ENCODE measurements around the gene FNDC10.

The FNDC10 gene

DNA sequence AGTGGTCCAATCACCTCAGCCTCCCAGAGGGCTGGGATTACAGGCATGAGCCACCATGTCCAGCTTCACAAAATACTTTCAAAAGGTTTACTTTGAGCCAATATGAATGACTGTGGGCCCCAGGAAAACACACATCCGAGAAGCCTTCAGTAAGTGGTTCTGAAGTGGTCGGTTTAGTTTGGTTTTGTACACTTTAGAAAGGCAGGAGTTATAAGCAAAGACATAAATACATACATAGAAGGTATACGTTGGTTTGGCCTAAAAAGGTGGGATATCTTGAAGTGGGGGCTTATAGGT is 12.1 kb upstream of the FNDC10 start:
- peaks cover 28% of the 10 kb centered on the region for H3K4me1 Mint-ChIP-seq
- H3K27ac Mint-ChIP-seq = peak overlapping the region; percentile 57
- H3K27me3 Mint-ChIP-seq = no peaks in the 10 kb centered on the region
- no peaks in the 10 kb centered on the region for H3K9me3 Mint-ChIP-seq
- H3K4me3 Mint-ChIP-seq = no peak overlapping the region
- H3K36me3 Mint-ChIP-seq = no peaks in the 10 kb centered on the region

DNA sequence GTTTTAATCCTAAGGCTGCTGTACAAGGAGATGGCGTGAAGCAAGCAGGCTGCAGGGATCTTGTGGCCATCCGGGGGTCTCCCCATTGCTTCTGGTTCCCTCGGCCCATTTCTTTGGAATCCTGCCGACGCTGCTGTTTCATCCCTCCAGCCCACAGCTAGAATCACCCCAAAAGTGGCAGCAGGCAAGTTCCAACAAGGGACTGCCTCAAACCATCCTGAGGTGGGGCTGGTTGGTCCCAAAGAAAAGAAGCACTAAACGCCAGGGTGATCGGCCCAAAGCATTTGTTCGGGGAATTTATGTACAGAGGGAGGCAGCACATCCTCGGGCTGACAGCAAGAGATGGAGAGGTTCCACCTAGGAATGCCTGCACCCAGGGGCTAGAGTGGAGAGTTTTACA is 10.9 kb upstream of the FNDC10 start:
- H3K36me3 Mint-ChIP-seq = no peaks in the 10 kb centered on the region
- H3K4me1 Mint-ChIP-seq = peaks cover 27% of the 10 kb centered on the region
- no peak overlapping the region for H3K4me3 Mint-ChIP-seq
- no peaks in the 10 kb centered on the region for H3K9me3 Mint-ChIP-seq
- H3K27me3 Mint-ChIP-seq = no peaks in the 10 kb centered on the region
- H3K27ac Mint-ChIP-seq = no peak overlapping the region

DNA sequence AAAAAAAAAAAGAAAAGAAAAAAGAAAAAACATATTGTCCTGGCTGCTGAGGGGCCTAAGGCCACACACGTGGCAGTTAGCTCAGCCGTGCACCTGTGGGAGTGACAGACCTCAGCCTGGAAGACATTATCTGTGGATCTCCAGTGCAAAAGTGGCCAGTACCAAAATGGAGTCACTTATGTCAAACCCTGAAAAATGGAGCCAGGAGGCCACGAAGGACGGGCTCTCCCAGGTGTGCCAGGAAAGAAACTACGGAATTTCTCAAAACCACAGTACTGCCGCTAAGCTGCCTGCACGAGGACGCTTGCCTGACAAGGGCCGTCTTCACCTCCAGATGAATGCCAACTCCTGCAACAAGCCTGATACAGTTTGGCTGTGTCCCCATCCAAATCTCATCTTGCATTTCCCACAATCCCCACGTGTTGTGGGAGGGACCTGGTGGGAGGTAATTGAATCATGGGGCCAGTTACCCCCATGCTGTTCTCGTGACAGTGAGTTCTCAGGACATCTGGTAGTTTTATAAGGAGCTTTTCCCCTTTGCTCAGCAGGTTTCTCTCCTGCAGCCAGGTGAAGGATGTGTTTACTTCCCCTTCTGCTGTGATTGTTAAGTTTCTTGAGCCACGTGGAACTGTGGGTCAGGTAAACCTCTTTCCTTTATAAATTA is 10.0 kb upstream of the FNDC10 start:
- no peak overlapping the region for H3K4me3 Mint-ChIP-seq
- H3K27ac Mint-ChIP-seq = no peak overlapping the region
- H3K9me3 Mint-ChIP-seq = no peaks in the 10 kb centered on the region
- H3K4me1 Mint-ChIP-seq = peaks cover 27% of the 10 kb centered on the region
- H3K36me3 Mint-ChIP-seq = no peaks in the 10 kb centered on the region
- no peaks in the 10 kb centered on the region for H3K27me3 Mint-ChIP-seq

DNA sequence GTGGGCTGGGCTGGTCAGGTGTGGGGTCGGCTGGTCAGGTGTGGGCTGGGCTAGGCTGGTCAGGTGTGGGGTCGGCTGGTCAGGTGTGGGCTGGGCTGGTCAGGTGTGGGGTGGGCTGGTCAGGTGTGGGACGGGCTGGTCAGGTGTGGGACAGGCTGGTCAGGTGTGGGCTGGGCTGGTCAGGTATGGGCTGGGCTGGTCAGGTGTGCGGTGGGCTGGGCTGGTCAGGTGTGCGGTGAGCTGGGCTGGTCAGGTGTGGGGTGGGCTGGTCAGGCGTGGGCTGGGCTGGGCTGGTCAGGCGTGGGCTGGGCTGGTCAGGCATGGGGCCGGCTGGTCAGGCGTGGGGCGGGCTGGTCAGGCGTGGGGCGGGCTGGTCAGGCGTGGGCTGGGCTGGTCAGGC is 6.3 kb upstream of the FNDC10 start:
- peaks cover 8% of the 10 kb centered on the region for H3K4me1 Mint-ChIP-seq
- no peaks in the 10 kb centered on the region for H3K9me3 Mint-ChIP-seq
- H3K27me3 Mint-ChIP-seq = no peaks in the 10 kb centered on the region
- H3K36me3 Mint-ChIP-seq = no peaks in the 10 kb centered on the region
- H3K27ac Mint-ChIP-seq = no peak overlapping the region
- H3K4me3 Mint-ChIP-seq = no peak overlapping the region

DNA sequence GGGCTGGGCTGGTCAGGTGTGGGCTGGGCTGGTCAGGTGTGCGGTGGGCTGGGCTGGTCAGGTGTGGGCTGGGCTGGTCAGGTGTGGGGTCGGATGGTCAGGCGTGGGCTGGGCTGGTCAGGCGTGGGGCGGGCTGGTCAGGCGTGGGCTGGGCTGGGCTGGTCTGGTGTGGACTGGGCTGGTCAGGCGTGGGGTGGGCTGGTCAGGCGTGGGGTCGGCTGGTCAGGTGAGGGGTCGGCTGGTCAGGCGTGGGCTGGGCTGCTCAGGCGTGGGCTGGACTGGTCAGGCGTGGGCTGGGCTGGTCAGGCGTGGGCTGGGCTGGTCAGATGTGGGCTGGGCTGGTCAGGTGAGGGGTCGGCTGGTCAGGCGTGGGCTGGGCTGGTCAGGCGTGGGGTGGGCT is 5.8 kb upstream of the FNDC10 start:
- no peaks in the 10 kb centered on the region for H3K9me3 Mint-ChIP-seq
- no peak overlapping the region for H3K4me3 Mint-ChIP-seq
- H3K36me3 Mint-ChIP-seq = no peaks in the 10 kb centered on the region

DNA sequence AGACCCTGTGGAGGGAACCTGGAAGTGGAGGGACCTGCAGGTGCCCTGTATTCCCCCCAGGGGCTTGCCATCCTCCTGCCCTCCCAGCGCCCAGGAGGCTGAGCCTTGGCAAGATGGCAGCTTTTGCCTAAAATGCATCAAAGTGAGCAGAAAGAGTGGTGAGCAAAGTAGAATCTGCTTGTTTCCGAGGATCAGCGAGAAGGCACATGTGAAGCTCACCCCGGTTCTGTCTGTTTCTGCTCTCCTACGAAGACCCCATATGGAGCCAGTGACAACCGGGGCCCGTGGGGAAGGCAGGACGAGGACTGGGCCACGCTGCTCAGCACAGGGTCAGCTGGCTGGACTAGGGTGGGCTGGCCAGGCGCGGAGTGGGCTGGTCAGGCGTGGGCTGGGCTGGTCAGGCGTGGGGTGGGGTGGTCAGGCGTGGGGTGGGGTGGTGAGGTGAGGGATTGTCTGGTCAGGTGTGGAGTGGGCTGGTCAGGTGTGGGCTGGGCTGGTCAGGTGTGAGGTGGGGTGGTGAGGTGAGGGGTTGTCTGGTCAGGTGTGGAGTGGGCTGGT is 5.2 kb upstream of the FNDC10 start:
- H3K36me3 Mint-ChIP-seq = no peaks in the 10 kb centered on the region
- H3K27ac Mint-ChIP-seq = no peak overlapping the region
- peaks cover 8% of the 10 kb centered on the region for H3K4me1 Mint-ChIP-seq
- no peaks in the 10 kb centered on the region for H3K9me3 Mint-ChIP-seq
- no peak overlapping the region for H3K4me3 Mint-ChIP-seq
- no peaks in the 10 kb centered on the region for H3K27me3 Mint-ChIP-seq

More for the DNA sequence above, 5.8 kb upstream of the FNDC10 start:
- no peaks in the 10 kb centered on the region for H3K27me3 Mint-ChIP-seq
- H3K27ac Mint-ChIP-seq = no peak overlapping the region
- peaks cover 8% of the 10 kb centered on the region for H3K4me1 Mint-ChIP-seq

DNA sequence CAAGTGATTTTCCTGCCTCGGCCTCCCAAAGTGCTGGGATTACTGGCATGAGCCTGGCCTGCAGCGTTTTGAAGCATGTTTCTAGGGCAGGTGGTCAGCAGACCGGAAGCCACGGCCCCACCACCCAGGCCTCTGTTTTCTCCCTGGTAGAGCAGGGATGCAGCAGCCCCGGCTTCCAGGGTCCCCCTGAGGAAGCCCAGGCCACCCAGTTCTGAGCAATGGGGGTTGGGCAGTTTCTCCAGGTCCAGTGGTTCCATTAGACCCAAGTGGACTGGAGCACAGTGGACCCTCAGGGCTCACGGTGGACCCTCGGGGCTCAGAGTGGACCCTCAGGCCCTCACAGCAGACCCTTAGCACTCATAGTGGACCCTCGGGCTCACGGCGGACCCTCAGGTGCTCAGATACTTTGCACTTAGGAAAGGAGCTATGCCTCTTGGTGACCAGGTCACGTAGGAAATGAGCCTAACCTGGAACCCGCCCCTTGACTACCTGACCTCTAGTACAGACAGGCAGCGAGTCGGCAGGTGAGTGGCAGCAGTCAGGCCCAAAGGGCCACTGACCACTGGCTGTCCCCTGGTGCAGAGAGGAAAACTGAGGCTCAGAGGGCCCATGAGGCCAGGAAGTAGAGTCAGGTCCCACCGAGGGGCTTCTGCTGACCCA is 4.6 kb upstream of the FNDC10 start:
- Mint-ChIP-seq H3K27me3 (no peaks in the 10 kb centered on the region), H3K27ac (no peak overlapping the region), H3K9me3 (no peaks in the 10 kb centered on the region), H3K4me3 (no peak overlapping the region), H3K36me3 (no peaks in the 10 kb centered on the region), H3K4me1 (peaks cover 8% of the 10 kb centered on the region)

DNA sequence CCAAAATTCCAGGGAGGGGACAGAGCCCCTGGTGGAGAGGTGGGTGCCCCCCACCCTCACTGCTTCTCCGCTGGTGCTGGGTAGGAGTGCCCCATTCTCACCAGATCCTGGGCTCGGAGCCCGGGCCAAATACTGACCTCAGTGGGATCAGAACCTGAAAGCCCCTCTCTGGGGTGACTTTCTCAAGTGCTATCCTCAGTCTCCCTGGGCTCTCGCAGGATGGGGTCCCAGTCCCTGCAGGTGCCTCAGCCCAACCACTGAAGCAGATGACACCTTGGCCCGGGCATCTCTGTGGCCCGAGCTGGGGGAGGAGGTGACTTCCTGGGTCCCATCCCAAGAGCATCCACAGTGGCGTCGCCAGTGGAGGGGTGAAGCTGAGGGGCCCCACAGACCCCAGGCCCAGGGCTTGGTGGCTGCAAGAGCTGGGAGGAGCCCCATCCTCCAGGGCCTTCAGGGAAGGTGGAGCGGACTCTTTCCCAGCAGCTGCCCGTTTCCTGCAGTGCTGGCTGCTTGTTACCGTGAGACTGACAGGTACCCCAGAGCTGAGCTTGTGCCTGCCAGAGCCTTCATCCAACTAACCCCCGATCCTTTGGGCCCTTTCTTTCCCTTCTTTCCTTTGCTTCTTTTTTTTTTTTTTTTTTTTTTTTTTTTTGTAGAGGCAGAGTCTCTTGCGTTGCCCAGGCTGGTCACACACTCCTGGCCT is 3.9 kb upstream of the FNDC10 start:
- no peaks in the 10 kb centered on the region for H3K9me3 Mint-ChIP-seq
- H3K4me1 Mint-ChIP-seq = peaks cover 11% of the 10 kb centered on the region
- no peak overlapping the region for H3K4me3 Mint-ChIP-seq
- no peaks in the 10 kb centered on the region for H3K27me3 Mint-ChIP-seq
- H3K36me3 Mint-ChIP-seq = no peaks in the 10 kb centered on the region
- no peak overlapping the region for H3K27ac Mint-ChIP-seq

DNA sequence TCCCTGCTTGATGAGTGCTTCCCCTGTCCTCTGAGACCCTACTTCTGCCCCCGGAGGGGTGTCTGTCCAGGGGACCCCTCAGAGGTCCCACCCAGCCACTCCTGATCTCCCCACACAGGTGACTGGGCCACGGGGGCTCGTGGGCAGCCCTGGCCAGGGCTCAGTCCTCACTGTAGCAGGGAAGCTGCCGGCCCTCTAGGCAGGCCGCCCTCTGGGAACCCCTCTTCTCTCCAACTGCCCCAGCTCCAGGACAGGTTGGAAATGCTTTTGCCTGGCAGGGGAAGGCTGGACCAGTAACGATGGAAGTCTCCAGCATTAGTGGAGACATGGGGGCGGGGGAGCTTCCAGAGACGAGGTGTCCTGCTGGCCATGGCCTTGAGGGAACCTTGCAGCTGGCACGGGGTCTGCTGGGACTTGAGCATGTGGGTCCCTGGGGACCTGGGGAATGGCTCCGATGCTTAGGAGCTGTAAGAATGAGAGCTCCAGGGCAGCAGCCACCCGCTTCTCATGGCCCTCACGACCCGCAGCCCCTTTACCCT is 3.1 kb upstream of the FNDC10 start:
- Mint-ChIP-seq H3K4me1 (peaks cover 14% of the 10 kb centered on the region), H3K4me3 (no peak overlapping the region), H3K36me3 (no peaks in the 10 kb centered on the region), H3K27me3 (no peaks in the 10 kb centered on the region), H3K27ac (peak overlapping the region; percentile 80), H3K9me3 (no peaks in the 10 kb centered on the region)

DNA sequence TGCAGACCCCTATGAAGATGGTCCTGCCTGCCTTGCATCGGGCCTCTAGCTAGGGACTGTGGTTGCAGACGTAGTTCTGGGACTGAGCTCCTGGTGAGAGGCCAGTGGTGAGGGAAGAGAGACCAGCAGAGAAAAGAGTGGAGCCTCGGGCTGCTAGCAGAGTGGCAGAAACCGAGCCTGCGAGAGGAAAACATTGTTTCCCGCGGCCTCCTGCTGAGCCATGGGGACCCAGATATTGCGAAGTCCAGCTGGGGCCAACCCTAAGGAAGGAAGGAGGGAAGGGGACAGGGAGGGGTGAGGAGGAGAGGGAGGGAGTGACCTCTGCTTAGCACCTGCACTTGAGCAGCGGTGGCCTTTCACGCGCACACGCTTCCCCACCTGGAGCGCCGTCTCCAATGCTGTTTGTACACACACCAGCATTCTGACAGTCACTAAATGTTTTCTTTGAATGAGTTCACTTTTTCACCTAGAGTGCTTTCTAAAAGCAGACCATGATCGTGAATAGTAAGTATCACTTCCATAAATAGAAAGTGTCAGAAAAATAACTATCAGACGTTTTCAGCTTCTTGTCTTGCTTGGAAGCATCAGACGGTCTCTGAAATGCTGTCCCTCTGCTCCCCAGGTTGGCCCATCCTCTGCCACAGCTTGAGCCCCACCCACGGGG is 2.5 kb upstream of the FNDC10 start:
- H3K4me3 Mint-ChIP-seq = no peak overlapping the region
- H3K4me1 Mint-ChIP-seq = peaks cover 18% of the 10 kb centered on the region
- H3K27ac Mint-ChIP-seq = peak overlapping the region; percentile 80
- H3K27me3 Mint-ChIP-seq = no peaks in the 10 kb centered on the region
- no peaks in the 10 kb centered on the region for H3K9me3 Mint-ChIP-seq
- no peaks in the 10 kb centered on the region for H3K36me3 Mint-ChIP-seq

DNA sequence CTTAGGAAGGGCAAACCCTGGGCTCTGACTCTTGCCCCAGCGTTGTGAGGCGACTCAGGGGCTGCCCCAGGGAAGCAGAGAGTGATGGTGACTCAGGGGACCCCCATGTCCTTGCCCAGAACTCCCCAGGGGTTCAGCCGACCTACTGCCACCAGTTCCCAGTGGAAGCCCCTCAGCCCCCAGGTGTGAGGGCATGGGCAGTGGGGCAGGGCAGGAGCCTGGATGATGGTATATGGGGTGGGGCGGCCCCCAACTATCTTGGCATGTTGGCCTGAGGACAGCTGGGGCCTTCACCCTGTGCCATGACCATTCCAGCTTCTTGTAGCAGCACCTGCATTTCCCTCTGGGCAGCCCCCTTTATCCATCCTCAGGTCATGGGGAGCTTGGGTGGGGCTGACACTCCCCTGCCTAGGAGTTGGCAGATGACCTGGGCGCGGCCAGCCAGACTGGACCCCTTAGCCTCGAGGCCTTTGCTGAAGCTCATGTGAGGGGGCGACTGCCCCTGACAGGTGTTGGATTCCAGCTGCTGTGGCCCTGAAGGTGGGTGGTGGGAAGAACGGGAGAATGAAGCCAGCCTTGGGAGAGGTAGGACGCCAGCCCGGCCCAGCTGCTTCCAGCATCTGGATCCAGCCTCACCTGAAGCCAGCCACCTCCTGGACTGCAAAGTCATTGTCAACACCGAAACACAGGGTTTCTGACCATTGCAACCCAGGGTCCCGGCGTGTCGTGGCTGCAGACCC is 1.8 kb upstream of the FNDC10 start:
- H3K9me3 Mint-ChIP-seq = no peaks in the 10 kb centered on the region
- no peaks in the 10 kb centered on the region for H3K27me3 Mint-ChIP-seq
- H3K4me3 Mint-ChIP-seq = no peak overlapping the region
- H3K4me1 Mint-ChIP-seq = peaks cover 12% of the 10 kb centered on the region
- H3K36me3 Mint-ChIP-seq = no peaks in the 10 kb centered on the region
- no peak overlapping the region for H3K27ac Mint-ChIP-seq

DNA sequence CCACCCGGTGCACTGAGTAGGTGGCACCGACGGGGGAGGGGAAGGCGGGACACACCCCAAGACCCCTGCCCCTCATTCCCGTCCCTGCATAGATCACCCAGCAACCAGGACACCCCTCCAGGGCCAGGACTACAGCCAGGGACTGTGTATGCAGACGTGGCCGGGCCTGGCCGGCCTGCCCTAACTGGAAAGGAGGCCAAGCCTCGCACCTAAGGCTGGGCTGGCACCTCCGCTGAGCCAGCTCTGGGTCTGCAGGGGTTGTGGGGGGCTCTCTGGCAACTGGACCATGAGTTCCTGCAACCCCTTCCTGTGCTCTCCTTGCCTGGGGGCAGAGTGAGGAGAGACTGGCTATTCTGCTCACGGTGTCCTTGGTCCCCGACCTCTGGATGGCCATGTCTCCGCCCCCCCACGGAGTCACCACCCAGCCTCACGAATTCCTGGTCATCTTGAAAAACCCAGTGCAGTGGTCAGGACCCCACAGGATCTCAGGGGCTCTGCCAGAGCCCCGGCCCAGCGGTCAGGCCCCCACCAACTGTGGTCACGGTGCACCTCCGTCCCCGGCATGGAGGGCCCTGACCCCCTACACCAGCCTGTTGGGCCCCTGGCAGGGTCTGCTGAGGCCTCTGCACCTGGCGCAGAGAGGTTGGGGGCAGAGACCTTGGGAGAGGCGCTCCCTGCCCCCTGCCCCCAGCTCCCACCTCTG is 1.1 kb upstream of the FNDC10 start:
- H3K27ac Mint-ChIP-seq = no peak overlapping the region
- peak overlapping the region; percentile 55 for H3K4me3 Mint-ChIP-seq

DNA sequence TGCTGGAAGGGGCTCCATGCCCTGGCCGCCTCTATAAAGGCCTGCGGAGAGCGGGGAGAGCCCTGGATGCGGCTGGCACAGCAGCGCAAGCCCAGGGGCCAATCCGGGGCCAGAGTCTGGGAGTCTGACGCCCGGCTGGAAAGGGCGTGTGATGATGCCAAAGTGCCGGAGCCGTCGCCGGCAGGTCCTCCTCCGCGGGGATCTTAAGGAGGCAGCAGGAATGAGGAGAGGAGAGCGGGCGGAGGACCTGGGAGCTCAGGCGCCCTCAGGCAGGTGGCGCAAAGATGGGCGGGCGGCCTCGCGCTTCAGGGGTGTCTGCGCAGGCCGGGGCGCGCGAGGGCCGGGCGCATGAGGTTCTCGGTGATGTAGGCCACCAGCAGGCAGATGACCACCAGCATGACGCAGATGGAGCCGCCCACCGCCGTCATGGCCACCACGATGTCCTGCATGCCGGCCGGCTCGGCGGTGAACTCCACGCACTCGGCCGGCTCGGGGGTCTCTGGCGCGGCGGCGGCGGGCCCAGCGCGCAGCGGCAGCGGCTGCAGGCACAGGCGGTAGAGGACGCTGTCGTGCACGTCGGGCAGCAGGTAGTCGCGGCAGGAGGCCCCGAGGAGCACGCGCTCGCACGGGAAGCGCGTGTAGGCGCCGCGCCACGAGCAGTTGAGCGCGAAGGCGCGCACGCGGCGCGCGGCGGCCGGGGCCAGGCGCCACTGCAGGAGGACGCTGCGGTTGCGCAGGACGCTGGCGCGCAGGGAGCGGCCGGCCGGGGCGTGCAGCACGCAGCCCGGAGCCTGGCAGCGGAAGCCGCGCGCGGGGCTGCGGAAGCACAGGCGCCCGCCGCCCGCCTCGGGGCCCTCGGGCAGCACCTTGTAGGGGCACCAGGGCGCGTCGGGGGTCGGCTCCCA is 653 bp downstream of the FNDC10 start:
- Mint-ChIP-seq H3K27ac (peak overlapping the region; percentile 85), H3K4me3 (peak overlapping the region; percentile 82), H3K27me3 (no peaks in the 10 kb centered on the region), H3K9me3 (no peaks in the 10 kb centered on the region), H3K36me3 (no peaks in the 10 kb centered on the region), H3K4me1 (peaks cover 10% of the 10 kb centered on the region)

More for the DNA sequence above, 1.1 kb upstream of the FNDC10 start:
- Mint-ChIP-seq H3K4me1 (peaks cover 10% of the 10 kb centered on the region), H3K27me3 (no peaks in the 10 kb centered on the region), H3K9me3 (no peaks in the 10 kb centered on the region), H3K36me3 (no peaks in the 10 kb centered on the region)

DNA sequence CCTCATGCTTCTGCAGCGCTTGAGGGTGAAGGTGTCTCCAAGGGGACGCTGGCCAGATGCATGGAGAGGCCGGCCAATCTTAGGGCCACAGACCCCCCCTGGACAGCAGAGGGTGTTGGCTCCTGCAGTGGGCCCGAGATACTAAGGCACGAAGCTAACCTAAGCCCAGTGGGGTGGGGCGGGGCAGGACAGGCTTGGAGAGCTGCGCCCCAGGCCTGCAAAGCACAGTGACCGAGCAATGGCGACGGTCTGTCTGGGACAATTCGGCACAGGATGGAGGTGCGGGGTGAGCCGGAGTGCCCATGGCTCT is 1.3 kb downstream of the FNDC10 start:
- H3K27ac Mint-ChIP-seq = peak overlapping the region; percentile 85
- H3K27me3 Mint-ChIP-seq = no peaks in the 10 kb centered on the region

More for the DNA sequence above, 1.3 kb downstream of the FNDC10 start:
- Mint-ChIP-seq H3K9me3 (no peaks in the 10 kb centered on the region), H3K36me3 (no peaks in the 10 kb centered on the region), H3K4me3 (peak overlapping the region; percentile 82), H3K4me1 (peaks cover 10% of the 10 kb centered on the region)

Data from activated naive CD4-positive, alpha-beta T cell treated with anti-CD3 and anti-CD28 coated beads, Interleukin-2, amount 50 U/mL, for 24 hours (primary cell).